HepG2 (cell line): ENCODE measurements around the gene CA7. TPM values are rescaled to one million over a fixed set of nuclear protein-coding genes. Genes with fewer than 3 reads are reported as not detected.
A peak's percentile ranks its signal among the peaks of the same experiment; 100 is the strongest.

Source experiments
- ATF5 ChIP-seq: sonication (generic); formaldehyde crosslinking; IDR thresholded peaks from 2 replicates; pipeline ENCODE4 v1.4.0; 2020; ENCODE audit warnings: mild to moderate bottlenecking, low read depth, missing genetic modification reagents
- BCLAF1 ChIP-seq: fragments of 450-650 bp; IDR thresholded peaks from 2 replicates; pipeline ENCODE4 v1.6.1; 2017; ENCODE audit warnings: mild to moderate bottlenecking
- CCDC6 ChIP-seq: sonication (generic); formaldehyde crosslinking; IDR thresholded peaks from 2 replicates; pipeline ENCODE4 v1.8.1; 2022; ENCODE audit warnings: mild to moderate bottlenecking, missing genetic modification reagents, moderate library complexity
- DRAP1 ChIP-seq: IDR thresholded peaks from 2 replicates; pipeline ENCODE4 v1.6.1; 2016; ENCODE audit warnings: missing genetic modification reagents, missing compliant biosample characterization
- MTERF4 ChIP-seq: sonication (generic); formaldehyde crosslinking; IDR thresholded peaks from 2 replicates; pipeline ENCODE4 v1.8.0; 2023; ENCODE audit warnings: mild to moderate bottlenecking, missing genetic modification reagents
- MXD3 ChIP-seq: IDR thresholded peaks from 2 replicates; pipeline ENCODE4 v1.6.1; 2016; ENCODE audit warnings: mild to moderate bottlenecking, missing biosample characterization, missing genetic modification reagents
- NPAS2 ChIP-seq: sonication (generic); formaldehyde crosslinking; IDR thresholded peaks from 2 replicates; pipeline ENCODE4 v1.8.0; 2022; ENCODE audit warnings: mild to moderate bottlenecking, missing genetic modification reagents, borderline replicate concordance
- RBFOX2 ChIP-seq: fragments of 200-400 bp; formaldehyde crosslinking; IDR thresholded peaks from 2 replicates; pipeline ENCODE4 v1.6.1; 2017; ENCODE audit warnings: low read depth, mild to moderate bottlenecking, low read length
- SNAI1 ChIP-seq: sonication (generic); formaldehyde crosslinking; IDR thresholded peaks from 2 replicates; pipeline ENCODE4 v1.5.0; 2020; ENCODE audit warnings: mild to moderate bottlenecking, missing genetic modification reagents, borderline replicate concordance
- SRF ChIP-seq: IDR thresholded peaks from 2 replicates; pipeline ENCODE4 v1.6.1; 2011; ENCODE audit warnings: mild to moderate bottlenecking, low read depth, low read length, moderate library complexity
- SUZ12 ChIP-seq: fragments of 150-350 bp; IDR thresholded peaks from 2 replicates; pipeline ENCODE4 v1.6.1; 2014; ENCODE audit warnings: low read depth, low read length
- ZNF138 ChIP-seq: sonication (generic); formaldehyde crosslinking; IDR thresholded peaks from 2 replicates; pipeline ENCODE4 v1.5.0; 2020; ENCODE audit warnings: mild to moderate bottlenecking, low read depth, missing genetic modification reagents
- ZNF318 ChIP-seq: sonication (generic); formaldehyde crosslinking; IDR thresholded peaks from 2 replicates; pipeline ENCODE4 v1.4.0; 2020; ENCODE audit warnings: mild to moderate bottlenecking, missing genetic modification reagents
- ZNF331 ChIP-seq: sonication (generic); formaldehyde crosslinking; IDR thresholded peaks from 2 replicates; pipeline ENCODE4 v1.4.0; 2020; ENCODE audit warnings: missing genetic modification reagents
- ZNF446 ChIP-seq: sonication (generic); formaldehyde crosslinking; IDR thresholded peaks from 2 replicates; pipeline ENCODE4 v1.5.0; 2020; ENCODE audit warnings: mild to moderate bottlenecking, missing genetic modification reagents
- polyA plus RNA-seq, 8 experiments: library from polyadenylated mRNA; depleted of rRNA in 3 of 8; stranded (reverse) in 7 of 8; unstranded in 1 of 8; fragments of >200 nt; fragmentation: Illumina TruSeq in 4 of 8; extraction: Trizol in 4 of 8; gene quantifications; 2 replicates each; pipeline versions ENCODE4 v1.2.1 to v1.2.3, GENCODE V29; 2011 to 2016; ENCODE audit warnings: low read depth in 4 of 8, missing spikeins in 1 of 8, mixed read lengths in 1 of 8; ENCODE audit not compliant: insufficient read depth in 1 of 8
- total RNA-seq, 5 experiments: library from RNA; depleted of rRNA; stranded (reverse); fragments of >200 nt; fragmentation: Illumina TruSeq; extraction: Trizol; gene quantifications; 2 replicates each; pipeline ENCODE4 v1.2.3, GENCODE V29; 2016; ENCODE audit warnings: low read depth in 1 of 5

Gene CA7
- total and polyA plus RNA-seq, 2 of the 13 experiments (the other 11 are each of a cell fraction or from before 2014, with no cell fraction given), result not detected

- TF ChIP-seq ZNF318 (CRISPR knock-in tag) (no peak; the same call in 1 of the 2 replicates), ZNF138 (CRISPR knock-in tag) (no peak), SUZ12 (0 out of 2 replicates have a peak, but pooled peaks have one; percentile 12), MXD3 (CRISPR knock-in tag) (0 out of 2 replicates have a peak, but pooled peaks have one; percentile 43), ATF5 (CRISPR knock-in tag) (no peak), SNAI1 (CRISPR knock-in tag) (no peak), RBFOX2 (no peak), CCDC6 (CRISPR knock-in tag) (no peak), ZNF446 (CRISPR knock-in tag) (no peak), BCLAF1 (no peak), NPAS2 (CRISPR knock-in tag) (no peak; the same call in 1 of the 2 replicates), SRF (no peak), DRAP1 (CRISPR knock-in tag) (0 out of 2 replicates have a peak, but pooled peaks have one; percentile 26), MTERF4 (CRISPR knock-in tag) (no peak), ZNF331 (CRISPR knock-in tag) (peak; percentile 53; the same call in 1 of the 2 replicates)
These were observed 50.9 kb downstream of the CA7 start (continued) for GRCh38 chr16:66894948-66895688.
